NAMALWA (cell line): ENCODE data around the gene PROZ.

ENCODE experiments used
- DNase-seq: peaks from one replicate; pipeline ENCODE4 v3.0.0-alpha.2; 2015; ENCODE audit warnings: low spot score

PROZ gene

DNA sequence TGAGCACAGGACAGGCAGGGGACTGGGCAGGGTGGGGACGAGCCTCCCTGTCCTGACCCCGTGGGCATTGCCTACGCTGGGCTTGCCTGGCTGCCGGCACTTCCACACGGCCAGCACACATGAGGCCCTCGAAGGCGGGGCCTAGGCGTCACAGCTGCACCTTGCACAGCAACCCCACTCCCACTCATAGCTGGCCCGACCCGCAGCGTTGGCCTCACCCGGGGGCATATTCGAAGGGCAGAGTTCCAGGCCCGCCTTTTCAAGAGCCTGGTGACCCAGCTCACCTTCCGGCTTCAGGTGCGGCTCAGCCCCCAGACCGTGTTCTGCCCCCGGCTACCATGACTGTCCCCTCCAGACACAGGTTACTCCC is 16.9 kb upstream of the PROZ start:
- DNase-seq: no peak

DNA sequence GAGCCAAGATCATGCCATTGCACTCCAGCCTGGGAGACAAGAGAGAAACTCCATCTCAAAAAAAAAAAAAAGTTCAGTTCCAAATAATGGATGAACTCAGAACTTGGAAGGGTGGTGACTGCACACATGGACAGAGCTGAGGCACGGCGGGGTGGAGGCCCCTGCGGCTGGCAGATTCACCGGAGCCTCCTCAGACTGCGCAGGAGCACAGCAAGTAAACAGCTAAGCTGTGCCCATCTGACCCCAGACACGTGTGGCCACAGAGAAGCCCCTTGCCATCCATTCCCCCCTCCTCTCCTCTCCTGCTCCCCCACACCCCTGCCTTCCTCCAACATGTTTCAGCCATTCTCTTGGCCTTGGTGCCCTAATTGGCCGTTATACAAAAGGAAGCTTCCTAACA is 15.6 kb upstream of the PROZ start:
- DNase-seq: no peak

DNA sequence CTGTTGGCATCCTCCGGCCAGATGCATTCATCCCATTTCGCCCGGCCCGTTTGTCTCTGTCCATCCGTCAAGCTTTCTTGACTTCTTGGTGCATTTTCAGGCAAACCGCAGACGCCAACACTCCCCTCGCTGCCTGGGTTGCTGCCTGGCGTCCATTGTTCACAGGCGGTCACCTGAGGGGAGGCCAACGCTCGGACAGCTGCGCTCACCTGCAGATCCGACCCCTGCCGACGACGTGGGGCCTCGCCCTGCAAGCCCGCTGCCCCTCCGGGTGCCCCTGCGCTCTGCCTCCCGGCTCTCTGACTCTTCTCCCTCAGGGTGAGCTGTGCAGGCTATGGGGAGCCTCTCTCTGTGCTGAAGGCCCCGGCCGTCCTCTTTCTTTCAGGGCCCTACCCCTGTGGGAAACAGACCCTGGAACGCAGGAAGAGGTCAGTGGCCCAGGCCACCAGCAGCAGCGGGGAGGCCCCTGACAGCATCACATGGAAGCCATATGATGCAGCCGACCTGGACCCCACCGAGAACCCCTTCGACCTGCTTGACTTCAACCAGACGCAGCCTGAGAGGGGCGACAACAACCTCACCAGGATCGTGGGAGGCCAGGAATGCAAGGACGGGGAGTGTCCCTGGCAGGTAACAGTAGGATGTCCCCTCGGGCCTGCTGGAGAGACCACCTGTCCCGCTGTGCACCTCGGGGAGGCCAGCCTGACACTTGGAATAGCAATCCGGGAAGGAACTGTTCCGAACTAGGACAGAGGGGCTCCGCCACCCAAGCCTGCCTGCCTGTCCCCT is 14.8 kb upstream of the PROZ start:
- DNase-seq: no peak

DNA sequence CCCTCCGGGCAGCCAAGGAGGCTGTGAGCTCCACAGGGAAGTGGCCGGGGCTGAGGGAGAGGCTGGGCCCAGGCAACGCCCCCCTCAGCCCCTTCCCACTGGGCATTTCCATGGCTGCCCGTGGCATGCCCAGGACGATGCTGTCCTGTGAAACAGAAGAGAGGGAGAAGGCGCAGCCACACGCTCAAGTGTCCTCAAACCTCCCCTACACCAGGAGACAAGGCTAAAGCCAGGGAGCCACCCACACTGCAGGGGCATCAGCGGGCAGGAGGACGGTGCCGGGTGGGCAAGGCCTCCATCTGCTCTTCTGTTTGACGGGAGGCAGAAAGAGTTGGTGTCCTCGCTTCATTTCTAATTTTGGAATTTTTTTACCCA is 14.2 kb upstream of the PROZ start:
- no peak for DNase-seq

DNA sequence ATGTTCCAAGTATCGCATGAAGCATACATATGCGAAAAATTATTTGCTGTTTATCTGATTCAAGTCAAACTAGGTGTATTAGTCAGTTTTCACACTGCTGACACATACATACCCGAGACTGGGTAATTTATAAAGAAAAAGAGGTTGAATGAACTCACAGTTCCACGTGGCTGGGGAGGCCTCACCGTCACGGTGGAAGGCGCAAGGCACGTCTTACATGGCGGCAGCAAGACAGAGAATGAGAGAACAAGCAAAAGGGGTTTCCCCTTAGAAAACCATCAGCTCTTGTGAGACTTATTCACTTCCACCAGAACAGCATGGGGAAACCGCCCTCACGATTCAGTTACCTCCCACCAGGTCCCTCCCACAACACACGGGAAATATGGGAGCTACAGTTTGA is 13.0 kb upstream of the PROZ start:
- no peak for DNase-seq

DNA sequence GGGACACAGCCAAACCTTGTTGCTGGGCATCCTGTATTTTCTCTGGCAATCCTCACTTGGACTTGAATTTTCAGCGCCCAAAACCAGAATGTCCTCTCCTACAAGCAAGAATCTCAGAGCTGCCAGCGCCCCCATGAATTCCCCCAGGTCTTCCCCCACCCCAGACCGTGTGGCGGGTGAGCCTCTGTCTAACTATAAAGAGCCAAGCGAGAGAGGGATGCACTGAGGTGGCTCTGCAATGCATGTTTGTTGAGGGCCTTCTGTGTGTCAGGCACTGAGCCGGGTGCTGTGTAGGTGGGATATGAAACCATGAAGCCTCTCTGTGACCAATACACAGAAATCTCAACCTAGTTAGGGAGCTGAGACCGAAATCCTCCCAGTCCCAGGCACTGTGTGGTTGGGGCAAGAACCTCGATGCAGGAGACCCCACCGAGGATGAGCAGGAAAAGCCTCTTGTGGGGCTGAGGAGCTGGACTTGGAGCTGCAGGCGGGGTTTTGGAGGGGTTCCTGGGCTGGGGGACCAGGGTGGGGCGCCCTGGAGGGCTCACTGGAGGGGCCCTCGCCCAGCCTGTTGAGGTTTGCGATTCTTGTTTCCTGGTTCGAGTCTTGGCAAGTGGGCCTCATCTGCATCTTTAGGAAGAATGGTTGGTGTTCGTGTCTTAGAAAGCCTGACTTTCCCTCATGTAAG is 12.4 kb upstream of the PROZ start:
- DNase-seq: no peak

DNA sequence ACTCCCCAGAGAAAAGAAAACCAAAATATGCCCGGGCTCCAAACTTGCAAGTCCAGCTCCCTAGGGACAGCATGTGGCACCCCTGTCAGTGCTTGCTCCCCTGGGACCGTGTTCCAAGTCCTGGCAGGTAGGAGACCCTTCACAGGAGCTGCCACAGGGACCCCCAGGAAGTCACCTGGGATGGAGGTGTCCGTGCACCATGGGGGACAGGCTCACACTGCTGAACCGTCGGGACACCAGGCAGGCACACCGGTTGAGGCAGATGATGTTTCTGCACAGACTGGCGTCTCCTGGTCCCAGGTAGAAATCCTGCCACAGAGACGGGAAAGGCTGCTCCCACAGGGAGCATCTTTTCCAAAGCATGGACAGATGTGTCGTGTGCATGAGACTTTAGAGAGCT is 11.7 kb upstream of the PROZ start:
- DNase-seq: no peak

DNA sequence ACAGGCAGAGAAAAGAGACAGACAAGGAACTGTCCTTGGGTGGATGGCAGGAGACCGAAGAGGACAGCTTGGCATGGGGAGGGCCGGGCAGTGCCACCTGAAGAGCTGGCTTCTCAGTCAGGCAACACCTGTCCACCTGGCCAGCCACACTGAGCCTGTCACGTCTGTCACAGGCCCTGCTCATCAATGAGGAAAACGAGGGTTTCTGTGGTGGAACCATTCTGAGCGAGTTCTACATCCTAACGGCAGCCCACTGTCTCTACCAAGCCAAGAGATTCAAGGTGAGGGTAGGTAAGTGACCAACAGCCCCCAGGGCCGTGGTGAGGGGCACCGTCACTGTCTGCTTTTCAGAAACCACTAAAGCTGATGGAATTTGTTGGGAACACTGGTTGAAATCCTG is 11.2 kb upstream of the PROZ start:
- no peak for DNase-seq

DNA sequence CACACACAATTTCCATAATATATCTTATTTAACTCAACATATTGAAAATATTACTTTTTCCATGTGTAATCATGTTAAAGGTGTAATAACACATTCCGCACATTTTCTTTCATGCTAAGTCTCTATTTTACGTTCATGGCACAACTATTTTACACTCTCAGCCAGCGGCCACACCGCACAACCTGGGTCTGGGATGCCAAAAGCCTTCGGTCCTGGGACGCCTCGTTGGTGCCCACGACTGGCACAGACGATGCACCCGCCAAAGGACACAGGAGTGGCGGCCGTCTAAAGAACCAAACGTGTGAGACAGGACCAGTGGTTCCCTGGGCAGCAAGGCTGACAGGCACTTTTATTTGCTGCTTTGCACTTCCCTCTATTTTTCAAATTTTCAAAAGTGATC is 10.0 kb upstream of the PROZ start:
- no peak for DNase-seq

DNA sequence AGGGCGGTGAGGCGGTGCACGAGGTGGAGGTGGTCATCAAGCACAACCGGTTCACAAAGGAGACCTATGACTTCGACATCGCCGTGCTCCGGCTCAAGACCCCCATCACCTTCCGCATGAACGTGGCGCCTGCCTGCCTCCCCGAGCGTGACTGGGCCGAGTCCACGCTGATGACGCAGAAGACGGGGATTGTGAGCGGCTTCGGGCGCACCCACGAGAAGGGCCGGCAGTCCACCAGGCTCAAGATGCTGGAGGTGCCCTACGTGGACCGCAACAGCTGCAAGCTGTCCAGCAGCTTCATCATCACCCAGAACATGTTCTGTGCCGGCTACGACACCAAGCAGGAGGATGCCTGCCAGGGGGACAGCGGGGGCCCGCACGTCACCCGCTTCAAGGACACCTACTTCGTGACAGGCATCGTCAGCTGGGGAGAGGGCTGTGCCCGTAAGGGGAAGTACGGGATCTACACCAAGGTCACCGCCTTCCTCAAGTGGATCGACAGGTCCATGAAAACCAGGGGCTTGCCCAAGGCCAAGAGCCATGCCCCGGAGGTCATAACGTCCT is 9.4 kb upstream of the PROZ start:
- DNase-seq: no peak

DNA sequence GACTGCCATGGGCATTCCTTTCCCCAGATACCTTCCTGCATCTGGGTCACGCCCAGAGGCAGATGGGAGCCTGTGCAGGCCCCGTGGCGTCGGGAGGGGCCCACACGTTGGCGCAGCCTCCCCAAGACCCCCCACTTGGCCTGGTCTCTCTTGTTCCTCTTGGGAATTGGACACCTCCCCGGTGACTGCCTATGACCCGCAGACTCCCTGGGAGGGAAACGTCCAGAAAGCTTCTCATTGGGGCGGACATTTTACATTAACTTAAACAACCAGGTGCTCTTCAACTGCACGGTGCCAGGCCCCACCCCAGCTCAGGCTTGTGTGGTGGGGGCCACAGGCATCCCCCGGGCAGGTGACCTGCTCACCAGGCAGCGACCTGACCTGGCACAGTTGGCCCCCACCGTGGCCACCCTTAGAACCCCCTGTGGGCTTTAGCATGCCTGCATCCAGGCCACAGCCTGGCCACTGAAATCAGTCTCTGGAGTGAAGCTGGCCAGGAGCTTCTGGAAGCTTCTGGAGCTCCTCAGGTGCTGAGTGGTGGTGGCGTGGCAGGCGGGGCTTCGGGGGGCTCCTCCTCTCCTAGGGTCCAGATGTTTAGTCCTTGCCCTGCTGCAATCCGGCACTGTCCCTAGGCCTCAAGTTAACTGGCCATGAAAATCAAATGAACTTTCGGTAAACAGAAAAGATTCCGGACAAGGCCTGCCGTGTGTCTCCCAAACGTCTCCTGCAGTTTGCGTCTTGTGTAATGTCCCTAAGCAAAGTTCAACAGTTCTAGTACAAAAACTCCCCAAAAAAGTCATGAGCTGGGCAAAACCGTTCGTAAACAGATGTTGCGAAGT is 8.5 kb upstream of the PROZ start:
- DNase-seq: no peak

DNA sequence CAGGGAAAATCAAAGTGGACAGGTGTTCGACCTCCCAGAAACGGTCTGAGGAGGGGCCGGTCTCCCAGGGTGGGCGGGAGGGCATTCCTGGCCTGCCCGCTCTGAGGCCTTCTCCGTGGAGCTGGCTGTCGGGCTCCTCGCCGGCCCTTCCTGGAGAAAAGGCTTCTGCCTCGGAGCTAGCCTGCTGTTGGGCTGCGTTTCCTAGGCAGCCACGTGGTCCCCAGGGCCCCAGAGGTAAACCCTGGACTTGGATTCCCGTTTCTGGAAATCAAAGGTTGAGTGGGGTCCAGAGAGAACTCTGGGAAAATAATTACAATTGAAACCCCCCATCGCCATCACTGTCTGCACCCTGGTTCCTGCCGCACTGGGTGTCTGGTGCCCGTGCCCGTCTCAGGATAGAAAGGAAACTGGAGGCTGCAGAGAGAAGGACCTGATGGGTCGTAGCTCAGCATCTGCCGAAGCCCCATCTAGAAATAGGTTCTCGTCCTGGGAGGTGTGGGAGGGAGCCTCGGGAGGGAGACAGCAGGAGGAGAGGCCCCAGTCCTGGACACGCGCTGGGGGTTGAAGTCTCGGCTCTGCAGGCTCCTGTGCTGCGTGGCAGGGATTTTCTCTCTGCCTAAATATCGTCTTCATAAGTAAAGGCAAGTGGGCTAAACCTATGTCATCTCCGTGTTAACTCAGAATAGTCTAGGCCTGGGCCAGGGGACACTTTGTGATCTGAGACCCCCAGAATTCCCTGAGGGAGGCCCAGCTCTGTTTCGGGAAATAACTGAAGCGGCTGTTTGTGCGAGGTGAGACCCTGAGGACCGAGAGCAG is 7.7 kb upstream of the PROZ start:
- no peak for DNase-seq

DNA sequence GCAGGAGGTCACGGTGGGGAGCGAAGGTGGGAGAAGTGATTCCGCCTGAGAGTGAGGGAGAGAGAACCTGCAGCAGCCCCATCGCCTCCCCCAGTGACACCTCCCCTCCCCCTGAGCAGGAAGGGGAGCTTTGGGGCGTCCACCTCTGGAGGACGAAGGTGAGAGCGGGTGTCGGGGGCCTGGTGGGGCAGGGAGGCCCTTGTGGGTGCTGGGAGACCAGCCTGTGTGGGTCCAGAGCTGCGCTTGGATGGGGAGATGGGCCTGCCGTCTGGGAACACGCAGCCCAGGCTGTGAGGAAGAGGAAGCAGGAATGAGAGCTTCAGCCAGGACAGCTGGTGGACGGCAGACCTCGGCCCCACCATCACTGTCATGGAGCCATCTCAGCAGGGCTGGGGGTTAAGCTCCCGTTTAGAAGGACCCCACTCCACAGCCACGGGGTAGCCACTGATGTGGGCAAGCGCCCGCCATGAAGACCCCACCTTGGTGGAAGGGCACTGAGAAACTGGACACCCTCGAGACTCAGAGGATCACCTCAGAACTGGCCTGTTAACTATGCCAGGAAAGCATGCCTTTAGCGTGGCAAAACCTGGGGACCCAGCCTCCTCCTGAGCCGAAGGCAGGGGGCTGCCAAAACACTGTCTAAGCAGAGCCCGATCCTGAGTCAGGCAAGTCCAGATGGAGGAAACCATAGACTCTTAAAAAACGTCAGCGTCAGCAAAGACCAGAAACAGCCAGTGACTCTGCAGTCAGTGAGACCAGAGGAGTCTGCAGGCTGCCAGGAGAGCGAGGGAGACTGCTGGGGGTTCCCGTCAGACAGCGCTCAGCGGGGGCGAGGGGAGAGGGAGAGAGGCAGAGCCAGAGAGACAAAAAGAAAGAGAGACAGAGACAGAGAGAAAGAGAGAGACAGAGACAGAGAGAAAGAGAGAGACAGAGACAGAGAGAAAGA is 6.4 kb upstream of the PROZ start:
- DNase-seq: peak; percentile 43

DNA sequence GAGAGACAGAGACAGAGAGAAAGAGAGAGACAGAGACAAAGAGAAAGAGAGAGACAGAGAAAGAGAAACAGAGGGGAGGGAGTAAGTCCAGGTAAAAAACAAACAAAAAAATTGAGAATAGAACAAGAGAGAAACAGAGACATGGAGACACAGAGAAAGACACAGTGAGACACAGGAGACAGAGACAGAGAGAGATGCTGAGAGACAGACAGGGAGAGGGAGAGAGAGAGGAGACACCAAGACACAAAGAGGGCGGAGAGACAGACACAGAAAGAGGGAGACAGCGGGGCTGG is 5.8 kb upstream of the PROZ start:
- no peak for DNase-seq

DNA sequence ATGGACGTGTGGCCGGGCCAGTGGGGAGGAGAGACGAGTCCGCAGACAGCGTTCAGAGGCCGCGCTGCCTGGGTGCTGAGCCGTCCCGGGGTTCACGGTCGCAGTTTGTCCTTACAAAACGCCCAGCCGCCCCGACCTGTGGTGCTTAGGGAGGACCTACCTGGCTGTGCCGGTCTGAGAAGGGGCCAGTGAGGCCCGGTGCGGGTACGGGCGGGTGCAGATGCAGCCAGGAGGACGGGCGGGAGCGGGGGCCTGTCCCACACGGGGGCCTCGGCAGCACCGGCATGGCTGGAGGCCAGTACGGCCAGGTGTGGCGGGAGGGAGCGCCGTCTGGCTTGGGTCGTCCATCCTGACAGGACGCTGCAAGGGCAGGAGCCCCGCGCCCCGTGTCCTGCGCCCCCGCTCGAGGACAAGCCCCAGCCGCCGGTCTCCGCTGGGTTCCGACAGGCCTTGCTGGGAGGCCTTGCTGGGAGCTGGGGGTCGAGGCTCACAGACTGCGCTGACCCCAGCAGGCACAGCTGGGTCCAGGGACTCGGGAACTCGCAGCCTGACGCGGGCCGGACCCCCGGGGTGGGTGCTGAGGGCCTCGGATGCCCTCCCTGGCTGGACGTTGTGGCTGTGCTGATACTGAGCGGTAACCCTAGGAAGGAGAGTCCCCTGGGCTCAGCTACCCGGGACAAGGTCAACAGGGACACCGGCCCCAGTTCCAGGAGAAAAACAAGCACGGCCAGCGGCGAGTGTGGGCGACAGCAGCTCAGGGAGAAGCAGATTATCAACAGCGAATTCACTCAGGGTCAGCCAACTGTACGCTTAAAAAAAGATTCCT is 5.3 kb upstream of the PROZ start:
- no peak for DNase-seq

DNA sequence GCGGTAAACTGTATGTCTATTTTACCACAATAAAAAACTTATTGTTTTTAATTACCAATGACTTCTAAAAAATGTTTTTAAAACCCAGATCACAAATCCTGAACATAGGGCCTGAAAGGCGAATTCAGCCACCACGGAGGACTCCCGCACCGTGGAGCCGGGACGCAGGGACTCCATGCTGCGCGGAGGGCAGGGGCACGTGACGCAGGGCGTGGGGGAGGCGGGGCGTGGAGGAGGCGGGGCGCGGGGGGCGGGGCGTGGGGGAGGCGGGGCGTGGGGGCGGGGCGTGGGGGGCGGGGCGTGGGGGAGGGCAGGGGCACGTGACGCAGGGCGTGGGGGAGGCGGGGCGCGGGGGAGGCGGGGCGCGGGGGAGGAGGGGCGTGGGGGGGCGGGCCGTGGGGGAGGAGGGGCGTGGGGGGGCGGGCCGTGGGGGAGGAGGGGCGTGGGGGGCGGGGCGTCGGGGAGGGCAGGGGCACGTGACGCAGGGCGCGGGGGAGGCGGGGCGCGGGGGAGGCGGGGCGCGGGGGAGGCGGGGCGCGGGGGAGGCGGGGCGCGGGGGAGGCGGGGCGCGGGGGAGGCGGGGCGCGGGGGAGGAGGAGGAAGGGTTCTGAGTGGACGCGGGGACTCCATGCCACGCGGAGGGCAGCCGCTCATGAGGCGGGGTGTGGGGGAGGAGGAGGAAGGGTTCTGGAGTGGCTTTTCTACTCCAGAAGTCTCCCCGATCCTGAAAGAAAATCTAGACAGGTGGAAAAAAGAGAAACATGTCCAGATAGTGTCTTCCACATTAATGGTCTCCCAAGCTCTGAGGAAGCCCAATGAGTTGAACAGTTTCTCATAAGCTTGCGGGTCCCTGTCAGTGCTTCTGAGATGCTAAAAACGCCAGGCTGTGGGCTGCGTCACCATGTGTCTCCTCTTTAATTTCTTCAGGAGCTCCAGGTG is 4.4 kb upstream of the PROZ start:
- DNase-seq: peak; percentile 77

DNA sequence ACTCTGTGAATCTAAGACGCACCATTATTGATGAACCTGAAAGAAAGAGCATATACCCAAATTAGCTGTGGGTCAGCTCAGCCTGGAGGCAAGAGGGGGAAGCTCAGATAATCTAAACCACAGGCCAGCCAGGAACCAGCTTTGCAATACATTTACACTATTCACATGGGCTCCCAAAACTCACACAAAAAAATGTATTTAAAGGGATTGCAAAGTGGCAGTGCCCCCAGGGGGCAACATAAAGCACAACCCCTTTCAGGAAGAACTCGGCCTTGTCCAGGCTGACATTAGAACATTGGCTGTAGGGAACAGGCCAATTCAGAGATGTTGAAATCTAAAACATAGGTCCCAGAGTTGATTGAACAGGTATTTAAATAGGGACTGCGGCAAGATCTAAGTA is 3.2 kb upstream of the PROZ start:
- DNase-seq: peak; percentile 30

DNA sequence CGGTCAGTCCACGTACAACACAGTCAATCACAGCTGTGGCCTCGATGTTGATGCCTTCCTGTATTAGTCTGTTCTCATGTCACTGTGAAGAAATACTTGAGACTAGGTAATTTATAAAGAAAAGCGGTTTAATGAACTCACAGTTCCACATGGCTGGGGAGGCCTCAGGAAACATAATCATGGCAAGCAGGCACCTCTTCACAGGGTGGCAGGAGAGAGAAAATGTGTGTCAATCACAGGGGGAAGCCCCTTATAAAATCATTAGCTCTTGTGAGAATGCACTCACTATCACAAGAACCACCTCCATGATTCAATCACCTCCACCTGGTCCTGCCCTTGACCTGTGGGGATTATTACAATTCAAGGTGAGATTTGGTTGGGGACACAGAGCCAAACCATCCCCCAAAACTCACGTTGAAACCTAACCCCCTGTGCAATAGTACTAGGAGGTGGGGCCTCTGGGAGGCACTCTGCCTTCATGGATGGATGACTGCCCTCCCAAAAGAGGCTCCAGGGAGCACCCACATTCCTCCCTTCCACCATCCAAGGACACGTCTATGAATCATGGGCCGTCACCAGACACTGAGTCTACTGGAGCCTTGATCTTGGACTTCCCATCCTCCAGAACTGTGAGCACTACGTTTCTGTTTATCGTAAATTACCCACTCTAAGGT is 2.3 kb upstream of the PROZ start:
- no peak for DNase-seq
